A204.1 (cell line): ENCODE results near the gene STRIP2.
"Not testable (repeated sequence)": the region's sequence is repeated elsewhere in the genome, so short reads cannot be mapped to it uniquely, and the experiment has no call there.

Experiments used
- FAIRE-seq: peaks from 2 replicates; lab custom pipeline; 2012; peaks lifted over from hg19 to GRCh38; lab: Jason Lieb, UNC

STRIP2 gene

DNA sequence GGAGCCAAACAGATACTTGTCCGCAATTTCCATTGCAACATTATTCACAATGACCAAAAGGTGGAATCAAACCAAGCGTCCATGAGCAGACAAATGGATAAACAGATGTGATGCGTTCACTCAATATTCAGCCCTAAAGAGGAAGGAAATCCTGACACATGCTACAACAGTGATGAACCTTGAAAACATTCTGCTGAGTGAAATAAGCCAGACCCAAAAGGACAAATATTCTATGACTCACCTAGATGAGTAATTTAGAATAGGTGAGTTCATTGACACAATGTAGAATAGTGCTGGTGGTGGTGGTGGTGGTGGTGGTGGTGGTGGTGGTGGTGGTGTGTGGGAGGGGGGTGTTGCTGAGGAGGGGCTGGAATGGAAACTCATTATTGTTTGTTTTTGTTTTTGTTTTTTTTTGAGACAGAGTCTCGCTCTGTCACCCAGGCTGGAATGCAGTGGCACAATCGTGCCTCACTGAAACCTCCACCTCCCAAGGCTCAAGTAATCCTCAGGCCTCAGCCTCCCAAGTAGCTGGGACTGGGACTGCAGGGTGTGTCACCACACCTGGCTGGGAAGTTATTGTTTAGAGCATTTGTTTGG, 96.7 kb downstream of the STRIP2 start:
- no peak for FAIRE-seq

DNA sequence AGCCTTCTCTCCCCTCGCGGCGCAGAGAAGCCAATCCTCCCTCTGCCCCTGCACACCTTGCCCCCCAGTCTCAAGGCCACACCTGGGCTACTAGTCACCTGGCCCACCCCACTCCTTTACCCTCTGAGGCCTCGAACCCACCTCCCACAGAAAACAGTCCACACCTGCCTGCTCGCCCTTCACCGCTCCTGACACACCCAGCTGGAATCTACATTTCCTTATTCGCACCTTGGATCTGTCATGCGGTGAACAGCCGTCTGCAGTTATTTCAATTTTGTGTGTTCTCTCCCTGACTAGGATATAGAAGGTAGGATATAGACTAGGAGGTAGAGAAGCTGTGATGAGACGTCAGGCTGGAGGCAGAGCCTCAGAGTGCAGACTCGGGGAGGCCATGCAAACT, 97.5 kb downstream of the STRIP2 start:
- no peak for FAIRE-seq

DNA sequence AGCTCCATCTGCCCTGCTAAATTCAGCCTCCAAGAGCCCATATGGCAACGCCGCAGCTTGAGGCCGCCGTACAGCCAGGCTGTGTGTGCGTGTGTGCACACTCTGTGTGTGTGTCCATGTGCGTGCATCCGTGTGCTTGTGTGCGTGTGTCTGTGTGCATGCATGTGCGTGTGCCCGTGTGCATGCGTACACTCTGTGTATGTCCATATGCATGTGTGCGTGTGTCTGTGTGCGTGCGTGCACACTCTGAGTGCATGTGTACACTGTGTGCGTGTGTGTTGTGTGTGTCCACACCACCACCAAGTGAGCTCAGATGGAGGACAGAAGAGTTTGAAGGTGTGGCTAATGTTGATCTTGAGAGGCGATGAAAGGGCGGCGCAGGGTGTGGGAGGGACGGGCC, 98.1 kb downstream of the STRIP2 start:
- no peak for FAIRE-seq

DNA sequence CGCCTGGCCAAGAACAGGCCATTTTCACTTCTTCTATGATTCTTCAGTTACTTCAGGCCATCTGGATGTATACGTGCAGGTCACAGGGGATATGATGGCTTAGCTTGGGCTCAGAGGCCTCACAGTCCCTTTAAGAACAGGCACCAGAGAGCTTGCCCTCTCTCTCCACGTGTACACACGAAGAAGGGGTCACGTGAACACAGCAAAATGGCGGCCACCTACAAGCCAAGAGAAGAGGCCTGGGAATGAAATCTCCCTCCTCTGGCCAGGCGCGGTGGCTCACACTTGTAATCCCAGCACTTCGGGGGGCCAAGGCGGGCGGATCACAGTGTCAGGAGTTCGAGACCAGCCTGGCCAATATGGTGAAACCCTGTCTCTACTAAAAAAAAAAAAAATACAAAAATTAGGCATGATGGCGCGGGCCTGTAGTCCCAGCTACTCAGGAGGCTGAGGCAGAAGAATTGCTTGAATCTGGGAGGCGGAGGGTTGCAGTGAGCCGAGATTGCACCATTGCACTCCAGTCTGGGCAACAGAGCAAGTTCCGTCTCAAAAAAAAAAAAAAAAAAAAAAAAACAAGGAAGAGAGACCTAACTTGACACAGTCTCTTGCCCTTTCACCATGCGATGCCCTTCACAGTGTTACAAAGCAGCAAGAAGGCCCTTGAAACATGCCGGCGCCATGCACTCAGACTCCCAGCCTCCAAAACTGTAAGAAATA, 100.5 kb downstream of the STRIP2 start:
- not testable (repeated sequence) for FAIRE-seq

DNA sequence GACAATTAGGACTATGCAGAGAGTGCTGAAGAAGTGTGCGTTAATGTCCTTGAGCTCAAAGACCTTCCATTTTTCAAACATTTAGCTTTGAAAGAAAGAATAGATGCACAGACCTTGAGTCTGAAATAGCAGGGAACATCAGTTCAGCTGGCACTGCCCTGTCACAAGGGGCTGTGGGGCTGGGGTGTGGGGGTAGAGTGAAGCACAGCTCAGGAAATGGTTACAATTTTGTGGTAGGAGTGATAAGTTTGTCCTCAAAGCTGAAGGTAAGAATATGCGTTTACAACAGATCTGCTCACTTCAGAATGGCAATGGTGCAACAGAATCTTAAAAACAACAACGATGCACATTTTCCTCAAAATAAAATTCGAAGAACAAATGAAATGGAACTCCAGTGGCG, 101.7 kb downstream of the STRIP2 start:
- no peak for FAIRE-seq

DNA sequence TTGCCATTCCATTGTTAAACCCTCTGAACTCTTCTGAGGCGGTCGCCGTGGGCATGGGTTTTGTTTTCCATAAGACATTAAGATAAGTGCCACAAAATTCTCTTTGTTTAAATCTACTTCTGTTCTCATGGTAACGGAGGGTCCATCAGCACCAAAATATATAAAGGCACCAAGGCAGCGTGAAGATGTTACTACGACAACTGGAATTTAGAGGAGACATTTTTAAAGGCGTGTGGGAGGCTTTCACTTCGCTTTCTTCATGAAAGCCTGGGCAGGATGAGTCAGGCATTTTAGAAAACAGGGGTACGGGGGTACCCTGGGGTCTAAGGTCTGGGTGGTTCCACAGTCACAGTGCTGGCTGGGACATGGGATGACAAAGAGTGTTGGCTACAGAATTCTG, 102.1 kb downstream of the STRIP2 start:
- no peak for FAIRE-seq
